Embryonic facial prominence (tissue), 1 donor: ENCODE data around the gene ADPRHL1.
"Not testable (repeated sequence)": the region's sequence is repeated elsewhere in the genome, so short reads cannot be mapped to it uniquely, and the experiment has no call there.

ENCODE experiments used
- DNase-seq: peaks from one replicate; pipeline ENCODE4 v3.0.0-alpha.2; 2016; ENCODE audit errors: extremely low spot score

ADPRHL1 gene

DNA sequence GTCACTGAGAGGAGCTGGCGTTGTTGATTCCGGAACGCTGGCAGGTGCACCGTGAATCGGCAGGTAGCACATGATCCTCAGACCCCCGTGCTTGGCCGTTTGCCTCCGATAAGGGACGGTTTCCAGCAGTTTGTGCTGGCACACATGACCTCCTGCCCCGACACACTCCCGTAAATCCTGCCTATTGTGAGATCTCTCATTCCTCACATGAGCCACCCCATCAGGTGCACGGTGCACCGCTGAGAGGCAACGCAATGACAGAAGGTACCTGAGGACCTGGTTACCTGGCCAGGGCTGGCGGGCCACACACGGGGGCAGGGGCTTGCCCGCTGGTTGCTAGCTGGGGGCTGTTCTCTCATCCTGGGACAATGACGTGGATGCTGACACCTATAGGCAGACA lies 2.1 kb upstream of the ADPRHL1 start:
- DNase-seq, result no peak

- DNase-seq, result no peak
These were observed 1.6 kb upstream of the ADPRHL1 start for GRCh38 chr13:113454936-113455335.

DNA sequence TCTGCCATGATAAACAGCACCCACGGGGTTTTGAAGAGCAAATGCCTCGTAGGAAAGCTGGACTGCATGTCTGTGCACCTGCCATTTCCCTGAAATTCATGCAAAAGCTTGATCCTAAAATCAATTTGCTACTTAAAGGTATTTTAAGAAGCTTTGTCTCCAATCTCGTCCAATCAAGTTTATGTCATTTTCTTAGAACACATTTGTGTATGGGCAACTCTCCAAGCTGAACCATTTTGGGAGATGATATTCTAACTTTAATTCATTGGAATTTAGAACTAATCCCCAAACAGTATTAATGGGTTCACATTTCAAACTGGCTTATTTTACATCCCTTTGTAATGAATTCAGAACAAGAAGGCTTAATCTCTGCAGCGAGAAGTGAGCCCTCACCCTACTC lies 822 bp downstream of the ADPRHL1 start:
- DNase-seq, result no peak

GRCh38 chr13:113451951-113452421 lies 1.3 kb downstream of the ADPRHL1 start:
- no peak for DNase-seq

DNA sequence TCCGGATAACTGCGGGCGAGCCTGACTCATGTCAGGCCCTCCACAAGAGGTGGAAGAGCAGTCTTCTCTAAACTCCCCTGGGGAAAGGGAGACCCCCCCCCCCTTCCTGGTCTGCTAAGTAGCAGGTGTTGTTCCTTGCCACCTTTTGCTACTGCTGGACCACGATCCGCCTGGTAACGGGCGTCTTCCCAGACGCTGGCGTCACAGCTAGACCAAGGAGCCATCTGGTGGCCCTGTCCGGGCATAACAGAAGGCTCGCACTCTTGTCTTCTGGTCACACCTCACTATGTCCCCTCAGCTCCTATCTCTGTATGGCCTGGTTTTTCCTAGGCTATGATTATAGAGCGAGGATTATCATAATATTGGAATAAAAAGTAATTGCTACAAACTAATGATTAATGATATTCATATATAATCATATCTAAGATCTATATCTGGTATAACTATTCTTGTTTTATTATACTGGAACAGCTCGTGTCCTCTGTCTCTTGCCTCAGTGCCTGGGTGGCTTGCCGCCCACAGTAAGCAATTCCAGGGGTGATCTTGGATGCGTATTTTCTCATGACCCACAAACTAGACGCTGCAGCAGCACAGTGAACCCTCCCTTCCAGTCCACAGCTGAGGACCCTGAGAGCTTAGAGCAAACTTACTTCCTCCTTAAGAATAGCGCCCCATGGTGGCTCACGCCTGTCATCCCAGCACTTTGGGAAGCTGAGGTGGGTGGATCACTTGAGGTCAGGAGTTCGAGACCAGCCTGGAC lies 2.2 kb downstream of the ADPRHL1 start:
- DNase-seq, result not testable (repeated sequence)

GRCh38 chr13:113450348-113450744 lies 2.9 kb downstream of the ADPRHL1 start:
- not testable (repeated sequence) for DNase-seq

- no peak for DNase-seq
These were observed 3.5 kb downstream of the ADPRHL1 start for GRCh38 chr13:113449693-113450347.

DNA sequence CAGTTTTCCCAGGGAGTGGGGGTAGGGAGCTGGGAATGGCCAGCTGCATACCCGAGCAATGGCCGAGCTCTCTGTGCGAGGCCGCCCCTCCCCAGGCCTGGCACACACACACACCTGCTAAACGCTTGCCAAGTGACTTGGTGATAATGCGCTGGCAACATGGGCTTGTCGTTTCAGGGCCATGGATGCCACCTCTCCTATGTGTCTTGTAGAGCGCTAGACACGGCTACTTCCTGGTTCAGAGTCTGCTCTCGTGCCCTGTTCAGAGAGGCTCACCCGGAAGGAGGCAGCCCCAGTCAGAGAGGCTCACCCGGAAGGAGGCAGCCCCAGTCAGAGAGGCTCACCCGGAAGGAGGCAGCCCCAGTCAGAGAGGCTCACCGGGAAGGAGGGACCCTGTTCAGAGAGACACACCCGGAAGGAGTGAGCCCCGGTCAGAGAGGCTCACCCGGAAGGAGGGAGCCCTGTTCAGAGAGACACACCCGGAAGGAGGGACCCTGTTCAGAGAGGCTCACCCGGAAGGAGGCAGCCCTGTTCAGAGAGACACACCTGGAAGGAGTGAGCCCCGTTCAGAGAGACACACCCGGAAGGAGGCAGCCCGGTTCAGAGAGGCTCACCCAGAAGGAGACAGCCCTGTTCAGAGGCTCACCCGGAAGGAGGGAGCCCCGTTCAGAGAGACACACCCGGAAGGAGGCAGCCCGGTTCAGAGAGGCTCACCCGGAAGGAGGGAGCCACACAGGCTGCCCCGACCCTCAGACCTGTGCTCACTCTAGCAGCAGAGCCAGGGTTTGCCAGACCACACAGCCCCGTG lies 4.2 kb downstream of the ADPRHL1 start:
- DNase-seq, result no peak

DNA sequence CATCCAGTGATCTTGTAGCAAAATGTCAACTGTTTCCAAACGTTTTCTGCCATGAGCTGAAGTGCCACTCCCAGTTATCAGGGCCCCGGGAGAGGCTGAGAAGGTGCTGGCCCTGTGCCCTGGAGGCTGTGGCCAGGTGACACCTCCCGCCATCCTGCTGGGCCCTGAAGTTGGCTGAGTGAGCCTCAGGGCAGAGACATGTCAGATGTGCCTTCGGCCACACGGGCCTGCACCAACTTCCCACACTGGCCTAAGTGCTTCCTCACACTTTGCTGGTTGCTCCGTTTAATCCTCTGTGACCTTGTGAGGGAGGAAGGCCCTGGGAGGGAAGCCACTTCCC lies 4.8 kb downstream of the ADPRHL1 start:
- no peak for DNase-seq

DNA sequence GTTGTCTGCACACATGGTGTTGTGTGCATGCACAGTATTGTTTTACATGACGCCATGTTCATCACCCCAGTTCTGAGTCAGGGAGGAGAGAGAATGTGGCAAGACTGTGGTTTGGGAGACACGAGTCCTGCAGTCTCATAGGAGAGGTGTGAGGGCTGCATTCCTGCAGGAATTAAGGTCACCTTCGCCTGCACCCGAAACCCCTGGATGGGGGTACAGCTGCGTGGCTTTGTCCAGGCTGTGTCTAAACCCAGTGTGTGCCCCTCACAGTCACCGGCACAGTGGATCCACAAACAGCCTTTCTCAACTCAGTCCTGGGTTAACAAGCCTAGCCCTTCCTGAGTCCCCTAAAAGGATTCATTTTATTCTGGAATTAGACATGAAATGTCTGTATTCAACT lies 5.7 kb downstream of the ADPRHL1 start:
- no peak for DNase-seq

GRCh38 chr13:113446488-113446854 lies 6.8 kb downstream of the ADPRHL1 start:
- no peak for DNase-seq

GRCh38 chr13:113445791-113446487 lies 7.3 kb downstream of the ADPRHL1 start:
- no peak for DNase-seq

DNA sequence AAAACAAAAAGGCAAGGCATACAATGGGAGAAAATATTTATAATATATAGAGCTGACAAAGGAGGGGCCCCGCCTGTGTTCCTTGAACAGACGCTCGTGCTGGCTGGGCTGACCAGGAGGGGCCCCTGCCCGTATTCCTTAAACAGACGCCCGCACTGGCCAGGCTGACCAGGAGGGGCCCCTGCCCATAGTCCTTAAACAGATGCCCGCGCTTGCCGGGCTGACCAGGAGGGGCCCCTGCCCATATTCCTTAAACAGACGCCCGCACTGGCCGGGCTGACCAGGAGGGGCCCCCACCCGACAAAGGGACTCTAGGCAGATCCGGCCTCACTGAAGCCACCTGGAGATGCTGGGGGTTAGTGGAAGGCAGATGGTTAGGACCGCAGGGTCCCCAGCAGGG lies 9.3 kb downstream of the ADPRHL1 start:
- no peak for DNase-seq

DNA sequence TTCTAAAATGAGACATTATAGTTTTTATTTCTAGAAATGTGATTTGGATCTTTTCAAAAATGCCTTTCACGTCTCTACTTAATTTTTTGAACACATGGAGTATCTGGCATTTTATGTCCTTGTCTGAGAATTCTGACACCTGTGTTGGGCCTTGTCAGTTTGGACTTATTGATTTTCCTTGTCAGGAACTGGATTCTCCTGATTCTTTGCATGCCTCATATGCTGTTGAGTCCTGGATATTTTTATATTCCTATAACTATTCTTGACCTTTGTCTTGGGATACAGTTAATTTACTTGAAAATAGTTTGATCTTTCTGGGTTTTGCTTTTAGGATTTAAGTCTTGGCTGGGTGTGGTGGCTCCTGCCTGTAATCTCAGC lies 10.3 kb downstream of the ADPRHL1 start:
- DNase-seq, result no peak

- DNase-seq, result no peak
These were observed 10.8 kb downstream of the ADPRHL1 start for GRCh38 chr13:113442354-113442984.

GRCh38 chr13:113441661-113442060 lies 11.6 kb downstream of the ADPRHL1 start:
- no peak for DNase-seq

DNA sequence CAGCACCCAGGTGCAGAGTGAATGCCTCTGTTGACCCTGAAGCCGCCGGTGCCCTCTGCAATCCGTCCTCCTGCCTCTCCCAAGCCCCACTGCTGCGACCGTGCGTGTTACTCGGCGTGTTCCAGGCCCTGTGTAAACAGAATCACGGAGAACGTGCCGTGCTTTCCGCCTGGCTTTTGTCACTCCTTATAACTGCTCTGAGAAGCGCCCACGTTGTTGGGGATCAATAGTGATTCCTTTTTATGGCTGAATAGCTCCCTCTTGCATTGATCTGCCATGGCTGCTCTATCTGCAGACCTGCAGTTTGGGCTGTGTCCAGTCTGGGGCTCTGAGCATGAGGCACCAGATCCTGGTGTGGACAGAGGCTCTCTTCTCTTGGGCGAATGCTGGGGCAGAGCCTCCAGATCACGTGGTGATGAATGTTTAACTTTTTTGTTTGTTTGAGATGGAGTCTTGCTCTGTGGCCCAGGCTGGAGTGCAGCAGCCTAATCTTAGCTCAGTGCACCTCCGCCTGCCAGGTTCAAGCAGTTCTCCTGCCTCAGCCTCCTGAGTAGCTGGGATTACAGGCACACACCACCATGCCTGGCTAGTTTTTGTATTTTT lies 15.8 kb downstream of the ADPRHL1 start:
- no peak for DNase-seq

GRCh38 chr13:113436866-113437265 lies 16.4 kb downstream of the ADPRHL1 start:
- not testable (repeated sequence) for DNase-seq

- DNase-seq, result not testable (repeated sequence)
These were observed 17.4 kb downstream of the ADPRHL1 start for GRCh38 chr13:113435907-113436306.

DNA sequence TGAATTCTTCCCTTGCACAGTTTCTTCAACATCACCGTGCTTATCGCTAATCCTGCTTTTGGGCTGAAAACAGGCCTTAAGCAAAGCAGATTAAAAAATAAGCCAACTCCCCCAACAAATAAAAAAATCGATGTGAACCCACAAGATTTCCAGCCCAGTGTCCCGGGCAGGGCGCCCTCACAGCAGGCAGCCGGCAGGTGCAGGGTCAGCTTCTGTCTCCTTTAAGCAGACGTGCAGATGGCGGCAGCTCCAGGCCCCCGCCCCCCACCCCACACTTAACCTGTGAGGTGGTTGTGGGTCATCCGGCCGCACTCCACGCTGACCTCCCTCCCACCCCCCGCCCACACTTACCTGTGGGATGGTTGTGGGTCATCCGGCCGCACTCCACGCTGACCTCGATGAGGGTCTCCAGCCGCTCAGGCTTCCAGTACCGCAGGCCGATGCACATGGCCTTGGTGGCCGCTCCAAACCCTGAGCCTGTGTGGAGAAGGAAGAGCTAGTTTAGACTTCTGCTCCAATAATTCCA lies 19.8 kb downstream of the ADPRHL1 start:
- DNase-seq, result no peak
